GM19397 (cell line): ENCODE measurements around the gene ARHGAP40.

Experiments used
- ATAC-seq: cut with Tn5 transposase; IDR thresholded peaks from one replicate; pipeline ENCODE4 v1.9.1; 2021; ENCODE audit warnings: mild to moderate bottlenecking, moderate library complexity; ENCODE audit not compliant: unreplicated experiment

ARHGAP40 gene

DNA sequence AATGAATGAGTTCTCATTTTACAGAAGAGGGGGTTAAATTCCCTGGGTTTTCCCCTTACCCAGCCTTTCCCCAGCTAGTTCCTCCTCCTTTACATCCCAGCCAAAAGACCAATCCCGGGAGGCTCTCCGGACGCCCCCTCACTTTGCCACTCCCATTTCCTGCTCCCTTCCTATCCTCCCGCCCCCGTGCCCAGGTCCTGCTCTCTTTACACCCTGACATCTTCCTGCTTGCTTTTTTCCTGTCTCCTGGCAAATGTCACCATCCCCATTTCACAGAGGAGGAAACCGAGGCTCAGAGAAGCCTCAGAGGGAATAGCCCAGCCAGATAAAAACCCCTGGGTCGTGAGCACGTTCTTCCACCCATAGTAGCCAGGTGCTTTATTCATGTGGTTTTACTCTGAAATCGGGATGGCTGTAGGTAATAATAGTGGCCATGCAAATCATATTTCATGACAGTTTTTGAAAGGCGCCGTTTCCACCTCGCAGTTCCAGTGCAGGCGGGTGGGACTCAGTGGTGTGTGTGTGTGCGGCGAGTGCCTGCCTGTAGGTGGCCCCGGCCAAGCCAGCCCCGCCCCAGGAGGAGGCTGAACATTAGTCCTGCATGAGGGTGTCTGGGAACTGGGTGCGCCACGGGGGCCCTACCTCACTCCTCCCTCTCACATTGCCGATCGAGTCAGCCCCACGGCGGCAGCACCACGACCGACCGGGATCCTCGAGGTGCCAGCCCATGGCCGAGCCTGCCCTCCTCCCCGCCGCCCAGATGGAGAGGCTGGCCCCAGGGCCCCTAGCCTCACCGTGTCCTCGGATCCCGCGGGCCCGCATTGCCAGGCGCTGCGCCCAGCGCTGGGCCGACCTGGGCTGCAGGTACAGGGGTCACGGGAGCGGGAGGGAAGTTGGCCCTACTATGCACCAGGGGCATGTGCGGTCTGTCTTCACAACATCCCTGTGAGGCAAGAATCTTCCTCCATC is at the start of gene ARHGAP40:
Gene ARHGAP40, plus strand, starts transcription at position 594 of the 969 bp plus-strand sequence.
- no peak for ATAC-seq

GRCh38 chr20:38554986-38555385 is 46.6 kb upstream of the ARHGAP40 start:
- ATAC-seq = no peak

DNA sequence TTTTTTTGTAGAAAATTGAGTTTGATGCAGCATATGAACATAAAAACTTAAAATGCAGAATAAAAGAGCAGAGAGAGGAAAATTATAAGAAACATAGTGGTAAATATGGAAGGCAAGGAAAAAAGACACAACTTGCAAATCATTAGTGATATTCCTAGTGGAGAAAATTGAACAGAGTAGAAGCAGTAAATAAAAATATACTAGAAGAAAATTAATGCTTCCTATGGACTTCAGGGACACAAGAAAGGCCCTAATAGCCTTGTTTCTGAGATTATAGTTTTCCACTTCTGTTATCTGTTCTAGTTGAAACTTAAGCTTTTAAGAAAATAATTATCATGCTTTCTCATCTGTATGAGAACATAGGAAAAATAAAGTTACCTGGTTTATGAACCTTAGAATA is 46.2 kb upstream of the ARHGAP40 start:
- ATAC-seq = no peak

DNA sequence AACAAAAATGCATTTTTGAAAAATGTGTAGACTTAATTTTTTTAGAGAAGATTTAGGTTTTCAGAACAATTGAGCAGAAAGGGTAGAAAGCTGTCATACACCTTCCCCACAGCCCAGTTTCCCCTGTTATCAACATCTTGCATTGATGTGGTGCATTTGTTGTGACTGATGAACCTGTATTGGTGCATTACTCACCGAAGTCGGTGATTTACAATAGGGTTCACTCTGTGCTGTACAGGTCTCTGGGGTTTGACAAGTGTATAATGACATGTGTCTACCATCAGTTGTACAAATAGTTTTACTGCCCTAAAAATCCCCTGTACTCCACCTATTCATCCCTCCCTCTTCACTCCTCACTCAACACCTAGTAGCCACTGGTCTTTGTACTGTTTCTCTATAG is 44.4 kb upstream of the ARHGAP40 start:
- no peak for ATAC-seq

DNA sequence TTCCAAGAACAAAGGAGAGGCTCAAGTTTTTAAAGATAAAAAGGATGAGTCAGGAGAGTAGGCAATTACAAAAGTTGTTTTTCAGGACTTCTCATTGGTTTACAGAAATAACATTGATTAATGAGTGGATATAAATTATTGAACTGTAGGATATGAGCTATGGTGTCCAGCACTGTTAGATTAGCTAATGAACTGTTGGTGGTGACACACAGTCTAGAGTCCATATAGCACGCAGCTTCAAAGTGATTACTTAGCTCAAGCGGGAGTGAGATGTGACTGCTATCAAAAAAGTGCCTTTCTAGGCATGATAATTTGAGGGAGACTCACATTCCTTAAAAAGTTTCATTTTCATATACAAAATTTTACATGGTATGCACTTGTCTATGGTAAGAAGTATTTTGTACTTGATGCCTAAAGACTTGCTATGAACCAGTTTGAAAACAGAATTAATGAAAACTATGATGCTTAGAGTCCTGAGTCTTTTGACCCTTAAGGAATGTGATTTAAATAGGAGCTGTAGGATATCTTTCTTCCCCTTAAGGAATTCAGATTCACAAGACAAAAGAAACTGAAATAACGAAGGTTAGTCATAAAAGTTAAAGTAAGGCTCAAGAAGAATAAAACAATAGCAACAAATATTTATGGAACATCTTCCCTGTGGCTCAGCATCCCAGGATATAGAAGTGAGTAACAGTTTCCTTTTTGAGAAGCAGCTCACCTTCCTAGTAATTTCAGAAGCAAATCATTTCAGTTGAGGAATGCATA is 42.8 kb upstream of the ARHGAP40 start:
- ATAC-seq = no peak

GRCh38 chr20:38559764-38560163 is 41.8 kb upstream of the ARHGAP40 start:
- no peak for ATAC-seq

- no peak for ATAC-seq
These were observed 37.7 kb upstream of the ARHGAP40 start for GRCh38 chr20:38563802-38564431.

DNA sequence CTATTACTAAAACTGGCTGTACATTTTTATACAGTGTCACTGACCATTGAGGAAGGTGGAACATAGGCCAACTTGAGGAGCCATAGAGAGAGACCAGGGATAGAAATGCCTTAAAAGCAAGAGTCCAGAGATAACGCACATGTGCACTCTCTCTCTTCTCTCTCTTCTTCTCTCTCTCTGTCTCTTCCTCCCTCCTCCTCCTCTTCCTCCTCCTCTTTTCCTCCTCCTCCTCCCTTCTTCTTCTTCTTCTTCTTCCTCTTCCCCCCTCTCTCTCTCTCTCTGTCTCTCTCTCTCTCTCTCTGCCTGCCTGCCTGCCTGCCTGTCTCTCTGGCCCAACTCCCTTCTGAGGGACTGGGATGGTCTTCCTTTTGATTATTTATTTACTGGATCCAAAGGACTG is 36.9 kb upstream of the ARHGAP40 start:
- ATAC-seq = no peak

DNA sequence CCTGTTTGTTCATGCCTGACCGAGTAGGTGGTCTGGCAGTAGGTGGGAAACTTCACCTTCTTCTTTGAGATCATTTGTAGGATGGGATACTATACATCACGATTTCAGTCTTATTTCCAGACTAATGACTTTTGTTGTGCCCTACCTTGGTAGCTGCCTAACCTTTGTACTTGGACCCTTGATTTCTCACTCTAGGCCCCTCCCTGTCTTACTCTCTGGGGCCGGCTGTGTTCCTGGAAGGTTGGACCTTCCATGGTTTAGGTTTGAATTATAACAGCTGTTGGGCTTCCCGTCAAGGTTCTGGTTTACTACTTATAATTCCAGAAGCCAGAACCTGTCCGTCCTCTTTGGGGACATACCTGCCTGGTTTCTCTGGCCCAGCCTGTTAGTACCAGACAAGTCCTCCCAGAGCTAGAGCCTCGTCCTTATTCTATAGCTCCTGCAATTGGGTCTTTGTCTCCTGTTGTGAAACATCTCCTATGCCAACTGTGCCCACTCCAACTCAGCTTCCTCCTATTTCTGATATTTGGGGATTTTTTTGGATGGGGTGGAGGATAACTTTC is 35.5 kb upstream of the ARHGAP40 start:
- ATAC-seq = no peak

GRCh38 chr20:38569747-38570525 is 31.7 kb upstream of the ARHGAP40 start:
- no peak for ATAC-seq

GRCh38 chr20:38573413-38573812 is 28.2 kb upstream of the ARHGAP40 start:
- ATAC-seq = no peak

- ATAC-seq = no peak
These were observed 22.2 kb upstream of the ARHGAP40 start for GRCh38 chr20:38579219-38579910.

DNA sequence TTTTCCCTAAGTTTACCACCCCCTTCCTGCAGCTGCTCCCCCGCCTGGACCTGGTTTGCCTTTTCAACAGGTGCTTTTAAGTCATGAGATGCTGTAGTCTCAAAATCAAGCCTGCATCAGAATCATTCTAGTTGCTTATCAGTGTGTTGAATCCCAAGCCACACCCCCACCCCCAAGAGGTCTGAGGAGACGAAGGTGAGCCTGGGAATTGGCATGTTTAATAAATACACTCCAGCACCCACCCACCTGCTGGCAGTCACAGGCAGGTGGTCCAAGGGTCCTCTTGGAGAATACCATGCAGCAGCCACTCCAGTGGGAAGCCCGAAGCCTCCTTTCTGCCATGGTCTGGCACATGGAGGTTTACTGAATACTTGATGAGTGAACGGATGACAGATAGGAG is 21.7 kb upstream of the ARHGAP40 start:
- ATAC-seq = no peak

- ATAC-seq = no peak
These were observed 20.6 kb upstream of the ARHGAP40 start, which contains the start of gene ADIG for GRCh38 chr20:38581013-38581412. Gene ADIG, plus strand, starts transcription at chr20:38581197. Its CDS starts 54 bp downstream, at chr20:38581251.

- ATAC-seq = no peak
These were observed 19.7 kb upstream of the ARHGAP40 start for GRCh38 chr20:38581830-38582358.

DNA sequence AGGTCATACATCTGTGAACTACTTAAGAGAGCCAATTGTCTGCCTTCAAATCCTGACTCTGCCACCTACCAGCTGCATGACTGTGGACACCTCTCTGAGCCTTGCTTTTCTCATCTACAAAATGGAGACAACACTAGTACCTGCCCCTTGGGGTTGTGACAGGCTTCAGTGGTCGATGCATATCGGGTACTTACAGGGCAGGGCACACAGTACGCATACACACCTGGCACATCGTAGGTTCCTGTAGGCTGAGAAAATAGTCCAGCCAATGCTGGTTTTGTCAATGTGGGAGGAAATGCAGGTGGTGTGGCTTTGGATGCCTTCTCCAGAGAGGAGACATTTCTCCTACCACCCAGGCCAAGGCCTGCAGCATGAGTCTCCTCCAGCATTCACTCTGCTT is 18.3 kb upstream of the ARHGAP40 start:
- ATAC-seq = no peak

DNA sequence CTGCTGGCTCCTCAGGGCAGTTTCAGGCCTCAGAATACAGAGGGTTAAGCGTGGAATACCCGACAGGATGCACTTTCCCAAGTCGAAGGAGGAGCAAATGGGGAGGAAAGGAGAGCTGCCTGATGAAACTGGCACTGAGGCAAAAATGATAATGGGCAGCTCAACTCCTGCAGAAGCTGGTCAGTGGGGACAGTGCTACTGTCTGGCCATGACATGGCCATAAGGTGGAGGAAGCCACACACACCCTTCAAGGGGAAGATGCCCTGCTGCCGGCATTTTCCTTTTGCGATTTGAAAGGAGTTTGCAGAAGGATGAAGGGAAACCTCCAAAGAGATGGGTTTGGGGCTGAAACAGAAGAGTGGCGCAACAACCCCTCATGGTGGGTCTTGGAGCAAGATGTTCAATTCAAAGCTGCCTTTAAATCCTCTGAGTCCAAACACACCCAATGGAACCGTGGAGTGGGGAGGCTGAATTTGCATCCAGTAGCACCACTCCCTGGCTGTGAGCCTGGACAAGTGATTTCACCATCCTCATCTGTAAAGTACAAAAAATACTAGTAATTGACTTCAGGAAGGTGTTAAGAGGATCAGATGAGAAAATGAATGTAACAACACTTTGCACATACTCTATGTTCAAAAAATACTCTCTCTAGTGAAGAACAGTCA is 17.4 kb upstream of the ARHGAP40 start:
- no peak for ATAC-seq

- ATAC-seq = no peak
These were observed 16.0 kb upstream of the ARHGAP40 start for GRCh38 chr20:38585404-38586180.
